Activated CD4-positive, alpha-beta T cell treated with anti-CD3 and anti-CD28 coated beads, Interleukin-2, amount 50 U/mL, for 4 hours (primary cell): ENCODE results near the gene SORCS2.

Source experiments
- DNase-seq, 2 experiments: peaks; one replicate each; pipeline ENCODE4 v3.0.0-alpha.2; 2020

Gene SORCS2

GRCh38 chr4:7542781-7543180, 350.4 kb downstream of the SORCS2 start:
- no peak for DNase-seq

- no peak for DNase-seq
These were observed 353.9 kb downstream of the SORCS2 start for GRCh38 chr4:7546152-7546808.

- no peak for DNase-seq
These were observed 354.6 kb downstream of the SORCS2 start for GRCh38 chr4:7546809-7547367.

- no peak for DNase-seq
These were observed 355.2 kb downstream of the SORCS2 start for GRCh38 chr4:7547368-7548040.

GRCh38 chr4:7549866-7550265, 357.5 kb downstream of the SORCS2 start:
- no peak for DNase-seq

GRCh38 chr4:7552466-7552865, 360.1 kb downstream of the SORCS2 start:
- no peak for DNase-seq

- no peak for DNase-seq
These were observed 360.9 kb downstream of the SORCS2 start for GRCh38 chr4:7553280-7553679.

GRCh38 chr4:7554905-7555304, 362.6 kb downstream of the SORCS2 start:
- DNase-seq = no peak

- no peak for DNase-seq
These were observed 364.2 kb downstream of the SORCS2 start for GRCh38 chr4:7556558-7556957.

- no peak for DNase-seq
These were observed 365.1 kb downstream of the SORCS2 start for GRCh38 chr4:7557456-7557855.

- no peak for DNase-seq
These were observed 366.1 kb downstream of the SORCS2 start for GRCh38 chr4:7558436-7558835.

GRCh38 chr4:7559316-7559715, 367.0 kb downstream of the SORCS2 start:
- no peak for DNase-seq

GRCh38 chr4:7559741-7560395, 367.5 kb downstream of the SORCS2 start:
- DNase-seq = no peak

GRCh38 chr4:7561557-7561956, 369.2 kb downstream of the SORCS2 start:
- DNase-seq = no peak

- no peak for DNase-seq
These were observed 371.9 kb downstream of the SORCS2 start for GRCh38 chr4:7564242-7564641.

- no peak for DNase-seq
These were observed 373.1 kb downstream of the SORCS2 start for GRCh38 chr4:7565483-7565882.

- DNase-seq = no peak
These were observed 377.8 kb downstream of the SORCS2 start for GRCh38 chr4:7569810-7570783.

GRCh38 chr4:7571001-7571400, 378.7 kb downstream of the SORCS2 start:
- DNase-seq = no peak

GRCh38 chr4:7571701-7572100, 379.4 kb downstream of the SORCS2 start:
- DNase-seq = no peak

- DNase-seq = no peak
These were observed 380.6 kb downstream of the SORCS2 start for GRCh38 chr4:7572894-7573293.

- DNase-seq = no peak
These were observed 381.3 kb downstream of the SORCS2 start for GRCh38 chr4:7573576-7574091.

- no peak for DNase-seq
These were observed 382.1 kb downstream of the SORCS2 start for GRCh38 chr4:7574287-7575014.
